Ureter (tissue), 1 donor: Measurements from ENCODE around the gene DDX24. TPM values are rescaled to one million over a fixed set of nuclear protein-coding genes. Genes with fewer than 3 reads are reported as not detected.

Experiments used
- DNase-seq: peaks from one replicate; pipeline ENCODE4 v3.0.0-alpha.2; 2020; ENCODE audit warnings: low spot score
- total RNA-seq: library from RNA; stranded (reverse); gene quantifications from one replicate; pipeline ENCODE4 v1.2.4, GENCODE V29; 2023
- donor health status: DM: yes; HTN: yes; CAD: no.

DDX24 gene
- total RNA-seq, 1 donor from 2014 or later, result 191 TPM

DNA sequence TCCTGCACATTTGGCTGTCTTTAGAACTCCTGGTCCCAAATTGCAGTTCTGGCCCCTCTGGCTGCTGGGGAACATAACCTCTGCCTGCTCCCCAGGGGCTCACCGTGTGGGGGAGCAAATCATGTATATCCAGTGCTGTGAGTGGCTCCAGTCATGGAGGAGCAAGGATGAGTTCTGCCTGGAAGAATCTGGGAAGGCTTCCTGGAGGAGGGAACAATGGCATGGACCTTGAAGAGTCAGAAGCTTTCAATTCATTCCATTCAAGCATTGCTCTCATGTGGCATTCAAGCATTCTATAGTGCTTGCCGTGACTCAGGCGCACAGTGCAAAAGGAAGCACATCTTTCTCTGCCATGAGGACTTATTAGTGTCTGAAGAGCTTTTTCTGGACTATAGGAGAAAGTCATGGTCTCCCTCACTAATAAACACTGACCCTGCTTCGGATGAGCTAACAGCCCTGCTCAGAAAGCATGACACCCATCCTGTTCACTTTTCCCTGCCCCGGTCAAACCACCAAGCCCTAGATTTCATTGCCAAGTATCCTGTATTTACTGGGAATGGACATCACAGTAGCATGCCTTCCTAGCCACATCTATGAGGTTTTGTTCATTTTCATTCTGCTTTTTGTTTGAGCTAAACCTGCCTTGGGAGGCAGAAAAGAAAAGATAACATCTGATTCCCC is 33.0 kb upstream of the DDX24 start:
- DNase-seq, result no peak

DNA sequence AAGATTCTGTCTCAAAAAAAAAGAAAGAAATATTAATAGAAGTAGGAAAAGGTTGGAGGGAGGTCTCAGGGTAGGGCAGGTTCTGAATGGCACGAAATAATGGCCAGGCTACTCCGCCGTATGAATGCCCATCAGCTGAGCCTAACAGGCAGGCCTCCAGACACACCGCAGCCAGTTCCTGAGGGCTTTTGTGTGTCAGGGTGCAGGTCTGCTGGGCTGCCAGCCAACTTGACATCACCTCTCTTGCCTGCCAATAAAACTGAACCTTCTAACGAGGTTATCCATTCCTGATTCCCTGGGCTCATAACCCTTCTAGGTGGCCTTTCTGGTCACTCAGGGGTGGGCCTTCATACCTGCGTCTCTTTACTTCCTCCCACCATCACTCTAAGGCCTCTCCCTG is 32.5 kb upstream of the DDX24 start:
- DNase-seq, result no peak

DNA sequence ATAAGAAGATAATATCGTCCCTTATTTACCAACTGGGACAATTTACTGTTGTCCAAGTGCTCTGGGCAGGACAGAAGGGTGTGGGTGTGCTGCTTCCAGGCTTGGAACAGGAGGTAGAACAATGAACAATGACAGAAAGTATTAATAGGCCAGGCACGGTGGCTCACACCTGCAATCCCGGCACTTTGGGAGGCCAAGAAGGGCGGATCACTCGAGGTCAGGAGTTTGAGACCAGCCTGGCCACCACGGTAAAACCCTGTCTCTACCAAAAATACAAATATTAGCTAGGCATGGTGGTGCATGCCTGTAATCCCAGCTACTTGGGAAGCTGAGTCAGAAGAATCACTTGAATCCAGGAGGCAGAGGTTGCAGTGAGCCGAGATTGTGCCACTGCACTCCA is 32.1 kb upstream of the DDX24 start:
- DNase-seq, result no peak

DNA sequence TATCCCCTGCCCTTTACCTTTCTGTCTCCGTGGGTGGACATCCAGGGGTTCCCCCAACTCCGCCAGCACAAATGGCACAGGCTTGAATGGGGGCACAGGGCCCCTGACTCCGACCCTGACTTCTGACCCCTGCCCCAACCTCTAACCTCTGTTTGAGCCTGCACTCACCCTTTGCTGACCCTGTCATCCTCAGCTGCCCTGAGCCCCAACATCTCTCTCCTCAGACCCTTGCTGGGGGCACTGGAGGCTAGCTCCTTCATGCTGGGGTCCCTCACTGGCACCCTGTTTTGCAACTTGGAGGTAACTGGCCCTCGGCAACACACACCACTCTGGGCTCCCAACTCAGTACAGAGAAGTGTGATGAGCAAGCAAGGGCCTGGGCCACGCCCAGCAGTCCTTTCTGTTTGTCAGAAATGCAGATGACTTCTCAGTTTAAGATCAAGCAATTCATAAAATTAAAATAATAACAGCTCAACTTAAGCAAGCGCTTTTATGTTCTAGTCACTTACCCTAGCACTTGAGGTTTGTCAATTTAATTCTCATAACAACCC is 31.6 kb upstream of the DDX24 start:
- peak; percentile 27 for DNase-seq

DNA sequence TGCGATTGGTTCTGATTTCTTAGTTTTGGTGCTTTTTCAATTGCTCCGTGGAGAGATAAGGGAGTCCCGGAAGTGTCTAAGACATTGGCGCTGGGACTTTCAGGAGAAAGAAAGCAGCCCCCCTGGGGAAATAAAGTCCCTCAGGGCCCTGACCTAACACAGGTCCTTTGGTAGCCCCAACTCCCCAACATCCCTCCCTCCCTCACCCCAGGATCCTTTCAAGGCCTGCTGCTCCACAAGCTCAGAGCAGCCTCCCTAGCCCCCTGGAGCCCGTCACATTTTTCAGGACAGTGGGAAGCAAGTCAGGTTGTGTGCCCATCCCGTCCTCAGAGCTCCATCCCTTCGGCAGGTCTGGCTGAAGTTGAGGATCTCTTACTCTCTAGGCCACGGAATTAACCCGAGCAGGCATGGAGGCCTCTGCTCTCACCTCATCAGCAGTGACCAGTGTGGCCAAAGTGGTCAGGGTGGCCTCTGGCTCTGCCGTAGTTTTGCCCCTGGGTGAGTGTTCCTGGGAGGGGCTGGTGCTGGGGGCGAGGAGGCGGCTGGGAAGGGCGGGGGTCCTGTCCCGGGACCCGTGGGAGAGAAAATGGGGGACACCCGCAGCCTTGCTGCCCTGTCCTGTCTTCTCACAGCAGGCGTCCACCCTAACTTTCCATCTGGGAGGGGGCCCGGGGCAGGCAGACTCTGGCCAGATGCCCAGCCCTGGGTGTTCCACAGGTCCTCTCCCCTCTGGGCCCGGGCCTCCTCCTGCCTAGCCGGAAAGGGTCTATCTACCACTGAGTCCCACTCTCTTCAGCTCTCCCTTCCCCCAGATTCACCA is 30.5 kb upstream of the DDX24 start:
- DNase-seq, result no peak

DNA sequence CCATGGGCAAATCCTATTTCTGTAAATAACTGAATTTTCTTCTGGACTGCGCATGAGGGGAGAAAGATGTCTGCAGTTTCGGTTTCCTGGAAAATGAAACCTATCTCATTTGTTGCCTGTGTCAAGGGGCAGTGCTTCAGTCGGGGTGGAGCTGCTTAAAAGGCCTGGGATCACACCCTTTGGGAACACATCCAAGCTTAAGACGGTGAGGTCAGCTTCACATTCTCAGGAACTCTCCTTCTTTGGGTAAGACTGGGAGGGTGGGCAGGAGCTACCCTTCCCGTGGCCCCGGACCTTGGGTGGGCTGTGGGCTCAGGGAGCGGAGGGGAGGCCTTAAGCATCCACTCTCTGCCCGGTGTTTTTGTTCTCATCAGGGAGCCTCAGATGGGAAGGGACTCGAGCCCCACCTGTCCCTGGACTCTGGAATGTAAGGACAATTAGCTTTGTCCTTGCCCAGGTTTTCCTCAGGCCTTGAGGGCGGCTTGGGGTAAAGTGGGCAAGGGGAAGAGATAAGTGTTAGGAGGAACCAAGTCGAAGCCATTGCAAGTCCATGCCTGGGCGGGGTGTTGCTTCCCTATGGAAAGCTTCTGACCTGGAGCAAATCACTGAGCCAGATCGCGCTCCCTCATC is 29.7 kb upstream of the DDX24 start, which contains the start of gene IFI27:
Gene IFI27 (plus strand): TSS at position 185 of the 630 bp plus-strand sequence.
- DNase-seq, result peak; percentile 53

DNA sequence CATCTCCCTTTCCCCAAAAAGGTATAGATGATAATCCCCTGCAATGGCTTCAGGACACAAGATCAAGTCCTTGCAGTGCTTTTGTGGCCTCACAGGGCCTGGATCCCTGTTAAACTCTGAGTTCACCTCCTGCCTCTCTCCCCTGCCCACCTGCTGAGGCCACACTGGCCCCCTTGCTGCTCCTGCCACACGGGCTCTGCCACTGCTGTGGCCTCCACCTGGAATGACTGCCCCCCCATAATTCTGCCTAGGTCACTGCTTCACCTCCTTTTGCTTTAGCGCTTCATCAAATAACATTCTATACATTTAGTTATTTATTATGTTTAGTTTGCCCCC is 28.9 kb upstream of the DDX24 start:
- no peak for DNase-seq

DNA sequence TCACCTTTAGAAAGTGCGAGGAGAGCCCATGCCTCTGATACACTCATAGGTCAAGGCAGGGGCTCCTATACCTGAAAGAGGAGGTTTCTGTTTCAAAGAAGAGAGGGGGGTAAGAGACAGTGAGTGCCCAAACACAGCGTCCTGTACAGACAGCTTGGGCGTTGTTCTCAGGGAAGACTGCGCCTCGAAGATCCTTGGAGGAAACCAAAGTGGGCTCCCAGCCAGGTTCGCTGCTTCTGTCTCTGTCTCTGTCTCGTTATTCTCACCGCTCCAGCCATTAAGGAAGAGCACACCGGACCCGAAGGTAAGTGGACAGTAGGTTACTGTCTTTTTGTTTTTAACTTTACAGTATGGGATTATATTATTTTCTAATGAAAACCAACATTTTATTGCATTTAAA is 23.7 kb upstream of the DDX24 start:
- no peak for DNase-seq

DNA sequence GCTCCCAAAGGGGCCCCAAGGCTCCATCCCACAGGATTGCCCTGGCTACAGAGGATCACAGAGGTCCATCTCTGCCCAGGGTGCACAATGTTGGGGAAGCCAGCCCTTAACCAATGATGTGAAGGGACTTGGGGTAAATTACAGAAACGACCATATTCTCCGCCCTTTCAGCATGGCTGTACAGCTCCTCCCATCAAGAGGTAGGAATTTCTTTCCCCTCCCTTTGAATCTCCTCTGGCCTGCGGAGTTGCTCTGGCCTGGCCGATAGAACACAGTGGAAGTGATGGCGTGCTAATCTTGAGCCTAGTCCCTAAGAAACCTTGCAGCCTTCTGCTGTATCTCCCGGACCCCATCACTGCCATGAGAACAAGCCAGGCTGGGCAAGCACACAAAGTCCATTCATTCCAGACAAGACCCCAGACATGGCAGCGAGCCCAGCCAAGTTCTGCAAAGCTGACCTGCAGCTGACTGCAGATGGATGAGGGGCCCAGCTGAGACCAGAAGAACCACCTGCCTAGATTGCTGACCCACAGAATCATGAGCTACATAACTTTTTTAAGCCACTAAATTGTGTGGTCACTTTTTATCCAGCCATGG is 22.6 kb upstream of the DDX24 start:
- no peak for DNase-seq

DNA sequence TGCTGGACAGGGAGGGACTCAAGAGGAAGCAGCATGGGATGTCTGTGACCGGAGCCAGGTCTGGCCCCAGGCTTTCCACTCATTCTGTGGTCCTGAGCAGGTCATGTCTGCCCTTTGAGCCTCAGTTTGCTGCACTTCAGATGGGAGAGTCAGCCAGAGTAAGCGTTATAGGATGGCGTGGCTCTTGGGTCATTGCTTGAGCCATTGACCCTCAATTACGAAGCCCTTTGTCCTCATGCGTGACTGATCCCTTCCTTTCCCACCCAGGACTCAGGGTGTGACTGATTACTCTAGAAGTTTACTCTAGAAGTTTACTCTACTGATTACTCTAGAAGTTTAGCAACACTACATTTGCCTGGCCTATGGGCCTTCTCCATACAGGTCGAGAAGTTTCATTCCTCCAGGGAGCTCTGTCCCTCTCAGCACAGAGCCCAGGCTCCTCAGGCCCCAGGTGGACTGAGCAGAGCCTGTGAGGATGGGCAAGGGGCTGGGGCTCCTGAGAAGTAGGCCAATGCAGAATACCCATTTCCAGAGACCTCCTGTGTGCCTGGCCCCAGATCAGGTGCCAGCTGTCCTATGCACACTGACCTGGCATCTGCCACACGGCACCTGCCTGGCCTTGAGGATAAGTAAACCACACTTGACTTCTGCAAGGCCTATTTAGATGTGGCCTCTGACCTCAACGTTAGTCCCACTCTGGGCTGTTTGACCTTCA is 21.9 kb upstream of the DDX24 start:
- no peak for DNase-seq

DNA sequence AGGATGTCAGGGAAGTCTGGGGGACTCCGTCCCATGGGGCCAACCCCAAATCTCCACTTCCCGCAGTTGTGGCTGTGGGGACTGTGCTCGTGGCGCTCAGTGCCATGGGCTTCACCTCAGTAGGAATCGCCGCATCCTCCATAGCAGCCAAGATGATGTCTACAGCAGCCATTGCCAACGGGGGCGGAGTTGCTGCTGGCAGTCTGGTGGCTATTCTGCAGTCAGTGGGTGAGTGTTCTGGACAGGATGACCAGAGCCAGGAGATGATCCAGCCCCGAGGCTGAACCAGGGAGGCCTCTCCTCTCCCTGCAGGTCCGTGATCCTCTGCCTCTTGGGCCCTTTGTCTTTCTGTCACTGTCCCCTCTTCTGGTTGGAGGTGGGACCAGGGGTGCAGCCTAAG is 20.7 kb upstream of the DDX24 start:
- no peak for DNase-seq

DNA sequence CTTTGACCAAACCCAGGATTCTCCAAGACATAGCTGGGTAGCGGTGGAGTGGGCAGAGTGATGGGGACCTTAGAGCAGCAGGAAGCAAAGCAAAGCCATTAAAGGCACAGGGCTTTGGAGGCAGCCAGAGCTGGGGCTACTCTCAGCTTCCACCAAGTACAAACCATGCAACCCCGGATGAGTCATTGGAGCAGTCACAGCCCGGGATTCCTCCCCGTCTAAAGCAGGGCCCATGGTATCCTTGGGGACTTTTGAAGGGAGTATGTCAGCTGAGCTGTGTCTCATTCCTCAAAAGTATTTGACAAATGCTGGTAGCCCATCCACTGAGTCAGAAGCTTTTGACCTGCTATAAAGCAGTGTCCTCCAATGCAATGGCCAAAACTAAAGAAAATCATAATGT is 19.8 kb upstream of the DDX24 start:
- no peak for DNase-seq

DNA sequence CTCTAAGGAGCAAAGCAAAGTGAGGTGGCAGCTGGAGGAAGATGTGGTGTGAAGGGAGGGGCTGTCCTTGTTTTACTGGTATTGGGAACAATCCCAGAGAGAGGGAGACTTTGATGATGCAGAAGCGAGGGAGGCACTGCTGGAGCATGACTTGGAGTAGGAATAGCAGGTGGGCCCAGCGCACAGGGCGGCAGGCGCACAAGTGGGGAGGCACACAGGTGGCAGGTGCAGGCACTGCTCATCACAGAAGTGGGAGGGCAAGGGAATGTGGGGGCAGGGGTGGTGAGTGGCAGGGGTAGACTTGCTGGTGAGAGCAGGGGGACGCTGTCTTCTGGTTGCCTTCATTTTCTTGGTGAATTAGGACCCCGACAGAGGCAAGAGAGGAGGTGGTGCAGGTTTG is 18.0 kb upstream of the DDX24 start:
- DNase-seq, result no peak

DNA sequence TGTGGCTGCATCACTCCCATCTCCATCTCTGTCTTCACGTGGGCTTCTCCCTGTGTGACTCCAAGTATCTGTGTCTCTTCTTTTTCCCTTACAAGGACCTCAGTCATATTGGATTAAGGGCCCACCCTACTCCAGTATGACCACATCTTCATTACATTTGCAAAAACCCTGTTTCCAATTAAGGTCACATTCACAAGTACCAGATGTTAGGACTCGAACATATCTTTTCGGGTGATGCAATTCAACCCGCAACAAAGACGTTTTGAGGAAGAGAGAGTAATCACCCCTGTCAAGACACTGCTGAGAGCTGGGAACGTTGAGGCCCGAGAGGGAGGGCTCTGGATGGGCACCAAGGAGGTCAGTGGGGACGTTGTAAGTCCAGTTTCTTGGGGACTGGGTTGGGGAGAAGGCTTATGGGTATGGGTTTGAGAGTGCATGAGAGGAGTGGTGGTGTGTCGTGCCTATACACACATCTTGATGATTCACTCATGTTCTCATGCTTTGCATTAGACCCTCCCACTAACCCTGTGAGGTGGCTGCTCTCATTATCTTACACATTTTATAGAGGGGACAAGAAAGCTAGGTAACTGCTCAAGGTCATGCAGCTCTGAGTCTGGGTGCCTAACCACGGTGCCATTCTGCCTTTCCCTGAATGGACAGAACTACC is 17.5 kb upstream of the DDX24 start:
- DNase-seq, result no peak

DNA sequence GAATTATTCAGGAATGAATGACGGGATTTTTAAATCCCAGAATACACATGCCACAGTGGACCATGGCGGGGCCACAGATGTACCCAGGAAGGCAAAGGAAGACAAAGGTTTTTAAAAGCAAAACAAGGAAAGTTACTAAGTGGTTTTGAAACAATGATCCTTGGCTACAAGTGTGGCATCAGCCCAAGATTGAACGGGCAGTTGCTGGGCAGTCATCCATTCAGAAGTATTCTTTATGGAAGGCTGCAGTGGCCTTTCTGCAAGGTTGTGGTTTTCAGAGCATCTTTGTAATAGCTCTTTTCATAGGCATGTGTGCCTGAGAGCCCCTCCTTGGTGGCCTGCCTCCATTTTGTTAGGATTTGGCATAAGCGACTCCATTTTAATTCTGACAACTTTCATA is 16.1 kb upstream of the DDX24 start:
- DNase-seq, result no peak

DNA sequence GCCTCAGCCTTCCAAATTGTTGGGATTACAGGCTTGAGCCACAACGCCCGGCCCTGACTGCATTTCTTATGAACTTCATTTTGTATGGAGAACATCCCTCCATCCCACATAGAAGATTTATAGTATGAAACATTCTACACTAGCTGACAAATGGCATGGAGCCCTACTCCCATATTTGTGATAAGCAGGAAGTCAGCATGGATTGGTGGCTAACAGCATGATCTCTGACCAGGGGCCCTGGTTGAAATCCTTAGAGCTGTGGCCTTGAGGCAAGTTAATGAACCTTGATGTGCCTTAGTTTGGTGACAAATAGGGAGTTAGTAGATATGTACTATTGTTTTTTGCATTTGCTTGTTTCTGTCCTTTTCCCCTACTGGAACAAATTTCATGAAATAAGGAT is 12.4 kb upstream of the DDX24 start:
- DNase-seq, result no peak

DNA sequence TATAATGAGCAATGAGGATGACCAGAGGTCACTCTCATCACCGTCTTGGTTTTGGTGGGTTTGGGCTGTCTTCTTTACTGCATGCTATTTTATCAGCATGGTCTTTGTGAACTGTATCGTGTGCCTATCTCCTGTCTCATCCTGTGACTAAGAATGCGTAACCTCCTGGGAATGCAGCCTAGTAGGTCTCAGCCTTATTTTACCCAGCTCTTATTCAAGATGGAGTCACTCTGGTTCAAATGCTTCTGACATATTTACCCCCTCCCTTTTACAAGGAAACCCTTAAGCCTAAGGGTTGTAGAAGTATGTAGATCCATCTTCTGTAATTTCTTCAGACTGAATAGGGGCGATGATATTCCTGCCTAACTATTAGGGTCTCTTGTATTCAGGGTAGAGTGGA is 8.5 kb upstream of the DDX24 start:
- DNase-seq, result no peak

DNA sequence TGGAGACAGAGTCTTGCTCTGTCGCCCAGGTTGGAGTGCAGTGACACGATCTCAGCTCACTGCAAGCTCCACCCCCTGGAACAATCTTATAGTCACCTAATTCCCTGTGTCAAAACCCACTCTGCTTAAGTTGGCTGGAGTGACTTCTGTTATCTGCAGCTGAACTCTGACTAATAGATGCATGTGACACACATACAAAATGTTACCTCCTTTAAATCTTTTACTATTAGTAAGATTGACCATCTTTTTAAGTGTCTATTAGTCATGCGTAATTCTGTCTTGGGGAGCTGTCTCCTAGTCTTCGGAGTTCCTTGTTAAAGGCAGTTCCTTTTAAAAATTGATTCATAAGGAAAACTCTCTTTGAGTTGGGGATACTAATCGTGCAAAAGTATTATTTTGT is 7.5 kb upstream of the DDX24 start:
- DNase-seq, result no peak

DNA sequence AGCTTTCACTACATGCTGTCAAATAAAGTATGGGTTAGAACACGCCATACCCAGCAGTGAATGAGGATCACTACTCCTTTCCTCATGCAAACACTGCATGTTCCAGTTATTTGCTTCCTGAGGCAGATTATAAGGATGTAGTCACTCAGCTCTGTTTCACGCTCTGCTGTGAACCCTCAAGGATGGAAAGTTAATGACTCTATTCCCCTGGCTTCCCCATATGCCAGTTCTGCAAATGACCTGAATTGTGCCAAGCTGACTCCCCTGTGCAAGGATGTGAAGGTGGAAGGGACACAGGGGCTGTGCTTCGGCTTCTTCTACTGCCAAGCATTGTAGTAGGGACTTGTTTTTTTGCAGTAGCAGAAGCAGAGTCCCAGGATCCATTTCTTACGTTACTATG is 6.9 kb upstream of the DDX24 start:
- DNase-seq, result no peak

DNA sequence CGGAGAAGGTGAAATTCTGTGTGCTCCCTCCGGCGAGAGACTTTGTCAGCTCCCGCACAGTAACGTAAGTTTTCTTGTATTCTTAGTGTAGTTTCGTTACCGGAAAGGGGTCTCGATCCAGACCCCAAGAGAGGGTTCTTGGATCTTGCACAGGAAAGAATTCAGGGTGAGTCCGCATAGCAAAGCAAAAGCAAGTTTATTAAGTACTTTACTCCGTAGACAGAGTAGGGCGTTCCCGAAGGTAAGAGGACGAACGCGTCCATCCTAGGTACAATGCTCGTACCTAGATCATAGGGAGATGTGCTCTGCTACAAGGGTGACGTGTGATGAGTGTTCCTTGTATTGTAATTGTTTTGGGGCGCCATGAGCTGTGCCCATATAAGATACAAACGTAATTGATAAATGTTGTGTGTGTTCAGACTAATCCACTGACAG is 401 bp upstream of the DDX24 start:
- DNase-seq, result no peak
